NCI-H345 treated with DMSO at 0.1 percent for 48 hours (cell line): ENCODE measurements around the gene INPP4B.

Experiments
- DNase-seq: peaks from one replicate; lab custom pipeline; 2025; ENCODE audit not compliant: unreplicated experiment; lab: John Stamatoyannopoulos, UW

INPP4B gene

DNA sequence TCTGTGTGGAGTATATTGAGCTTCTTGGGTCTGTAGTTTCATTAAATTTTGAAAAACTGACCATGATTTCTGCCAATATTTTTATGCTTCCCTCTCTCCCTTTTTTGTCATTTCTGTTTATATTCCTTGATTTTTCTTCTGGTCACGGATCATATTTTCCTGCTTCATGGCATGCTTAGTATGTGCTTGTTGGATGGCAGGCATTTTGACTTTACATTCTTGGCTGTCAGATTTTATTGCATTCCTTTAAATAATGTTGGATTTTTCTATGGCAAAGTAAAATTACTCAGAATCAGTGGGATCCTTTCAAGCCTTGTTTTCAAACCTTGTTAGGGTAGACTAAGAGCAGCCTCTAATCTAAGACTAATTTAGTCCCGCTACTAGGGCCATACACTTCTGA, 677.9 kb downstream of the INPP4B start:
- no peak for DNase-seq

DNA sequence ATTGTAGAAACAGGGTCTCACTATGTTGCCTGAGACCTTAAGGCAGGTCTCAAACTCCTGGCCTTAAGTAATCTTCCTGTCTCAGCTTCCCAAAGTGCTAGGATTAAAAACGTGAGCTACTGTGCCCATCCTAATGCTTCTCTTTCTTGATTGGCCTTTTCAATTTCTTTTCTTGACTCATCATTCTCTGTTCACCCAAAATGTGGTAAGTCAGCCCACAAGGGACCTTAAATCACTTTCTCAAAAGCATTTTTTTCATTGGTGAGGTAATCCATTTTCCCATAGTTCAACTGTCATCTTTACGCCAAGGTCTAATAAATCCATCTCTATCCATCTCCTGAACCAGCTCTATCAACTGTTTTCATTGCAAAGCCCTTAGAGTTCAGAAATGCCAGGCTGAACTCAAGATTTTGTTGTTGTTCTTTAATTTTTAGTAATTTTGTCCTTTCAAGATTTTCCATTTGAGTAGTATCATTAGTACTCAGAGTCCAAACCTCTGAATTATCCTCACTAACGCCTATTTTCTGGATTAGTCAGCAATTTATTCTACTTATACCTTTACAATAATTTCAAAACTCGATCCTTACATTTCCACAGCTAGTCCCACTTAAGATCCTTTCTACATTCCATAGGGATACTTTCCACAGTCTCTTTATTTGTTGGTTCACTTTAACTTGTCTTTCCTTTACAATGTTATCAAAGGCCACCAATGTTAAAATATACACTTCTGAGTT, 681.2 kb downstream of the INPP4B start:
- DNase-seq, result no peak

DNA sequence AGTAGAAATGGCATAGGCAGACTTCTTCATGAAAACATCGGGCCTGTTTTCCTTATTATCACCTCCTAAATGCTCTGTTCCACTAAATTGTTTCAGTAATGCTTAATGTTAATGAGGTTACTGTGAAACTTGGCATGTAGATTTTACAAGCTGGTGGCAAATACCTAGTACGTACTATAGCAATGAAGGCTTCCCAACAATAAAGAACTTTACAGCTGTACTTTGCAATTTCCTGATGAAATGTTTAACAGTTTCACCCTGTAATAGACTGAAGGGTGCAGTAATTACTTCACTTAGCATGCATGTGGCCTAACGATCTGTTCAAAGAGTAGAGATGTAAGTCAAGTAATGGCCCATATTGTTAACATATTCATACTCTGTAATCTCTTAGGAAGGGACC, 685.0 kb downstream of the INPP4B start:
- DNase-seq, result no peak

DNA sequence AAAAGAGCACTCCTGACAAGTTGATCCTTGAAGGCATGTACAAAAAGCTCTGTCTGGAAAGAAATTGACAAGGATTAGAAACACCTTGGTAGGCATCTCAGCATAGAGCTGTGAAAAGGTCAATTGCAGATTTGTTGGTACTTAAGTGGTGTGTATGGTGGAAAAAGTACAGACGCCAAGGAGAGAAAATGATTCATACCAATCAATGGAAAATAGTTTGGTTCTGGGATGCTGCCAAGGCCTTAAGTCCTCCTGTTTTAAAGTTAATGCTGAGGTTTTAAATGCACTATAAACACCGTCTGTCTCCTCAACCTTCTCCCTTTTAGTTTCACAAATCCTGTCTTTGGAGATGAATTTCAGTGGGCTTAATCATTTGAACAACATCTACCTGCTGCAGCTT, 685.6 kb downstream of the INPP4B start:
- DNase-seq, result no peak

DNA sequence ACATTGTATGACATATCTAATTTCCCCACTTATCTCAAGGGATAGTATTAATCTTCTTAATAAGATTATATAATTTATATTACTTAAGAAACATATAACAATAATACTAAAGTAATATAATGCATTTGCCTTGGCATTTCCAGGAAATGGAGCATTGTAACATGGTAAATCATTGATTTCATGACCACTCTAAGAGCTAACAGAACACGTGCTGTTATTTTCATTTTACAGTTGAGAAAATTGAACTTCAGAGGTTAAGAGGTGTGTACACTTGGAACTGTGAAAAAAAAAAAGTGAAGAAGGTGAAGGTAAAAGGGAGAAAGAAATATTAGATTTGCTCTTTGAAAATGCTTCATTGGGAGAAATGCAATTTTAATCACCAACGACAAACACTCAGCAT, 687.1 kb downstream of the INPP4B start:
- DNase-seq, result no peak

DNA sequence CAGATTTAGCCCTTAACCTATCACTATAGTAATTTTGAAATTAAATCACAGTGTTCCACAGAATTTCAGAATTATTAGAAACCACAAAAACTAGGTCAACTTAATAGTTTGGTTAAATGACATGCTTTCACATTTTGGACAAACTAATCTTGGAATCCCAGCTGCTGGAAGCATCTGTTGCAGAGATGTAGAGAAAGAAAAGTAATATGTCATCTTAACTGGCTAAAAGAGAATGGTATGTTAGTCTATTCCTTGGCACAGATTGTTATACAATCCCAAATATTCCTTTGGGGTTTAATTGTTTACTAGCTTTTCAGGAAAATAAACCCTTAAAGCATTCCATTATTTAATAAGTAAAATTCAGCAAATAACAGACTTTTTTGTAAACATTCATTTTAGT, 689.8 kb downstream of the INPP4B start:
- no peak for DNase-seq

DNA sequence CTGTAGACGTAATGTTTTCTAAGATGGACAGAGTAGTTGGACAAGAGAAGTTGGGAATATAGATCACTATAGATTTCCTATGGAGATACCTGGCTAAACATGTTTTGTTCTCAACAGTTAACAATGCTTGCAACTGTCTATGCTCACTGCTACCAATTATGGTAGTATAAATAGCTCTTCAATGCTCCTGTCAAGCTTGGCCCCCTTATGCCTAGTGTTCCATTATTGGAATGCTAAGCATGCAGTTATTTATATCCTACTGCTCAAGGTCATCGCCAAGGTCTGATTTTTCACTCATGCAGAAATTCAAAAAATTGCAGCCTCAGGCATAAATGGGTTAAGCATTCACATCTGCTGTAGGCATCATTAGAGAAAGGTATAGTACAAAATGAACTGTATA, 690.8 kb downstream of the INPP4B start:
- no peak for DNase-seq

DNA sequence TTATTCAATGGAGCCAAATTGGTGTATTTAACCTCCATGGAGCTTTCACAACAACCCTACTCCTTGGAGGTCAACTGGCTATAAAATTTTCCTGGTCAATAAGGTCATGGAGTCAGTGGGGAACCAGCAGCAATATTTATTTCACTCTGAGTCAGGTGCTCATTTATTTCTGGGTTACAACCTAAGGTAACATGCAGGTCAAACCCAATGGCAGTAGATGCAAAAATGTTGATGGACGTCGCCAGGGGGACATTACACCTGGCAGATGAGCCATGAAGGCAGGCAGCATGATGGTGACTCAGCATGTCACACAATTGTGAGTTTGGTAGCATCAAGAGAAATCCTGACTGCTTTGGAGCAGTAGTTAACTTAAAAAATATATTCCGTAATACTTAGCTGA, 695.6 kb downstream of the INPP4B start:
- no peak for DNase-seq

DNA sequence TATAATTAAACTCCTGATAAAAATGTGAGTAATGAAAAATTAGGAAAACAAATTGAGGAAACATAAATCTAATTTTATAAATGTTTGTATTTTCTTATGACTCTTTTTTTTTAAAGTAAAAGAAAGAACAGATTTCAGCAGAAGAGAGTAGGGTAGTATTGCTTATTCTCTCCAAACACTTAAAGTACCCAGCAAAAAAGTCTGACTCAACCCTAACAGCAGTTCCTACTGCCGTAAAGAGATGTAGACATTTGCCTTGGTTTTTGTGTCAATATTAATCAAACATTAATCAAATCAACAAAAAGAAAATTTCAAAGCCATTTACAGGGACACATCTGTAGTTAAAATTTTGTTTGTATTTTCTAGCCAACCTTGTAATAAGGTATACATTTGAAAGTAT, 701.3 kb downstream of the INPP4B start:
- no peak for DNase-seq

DNA sequence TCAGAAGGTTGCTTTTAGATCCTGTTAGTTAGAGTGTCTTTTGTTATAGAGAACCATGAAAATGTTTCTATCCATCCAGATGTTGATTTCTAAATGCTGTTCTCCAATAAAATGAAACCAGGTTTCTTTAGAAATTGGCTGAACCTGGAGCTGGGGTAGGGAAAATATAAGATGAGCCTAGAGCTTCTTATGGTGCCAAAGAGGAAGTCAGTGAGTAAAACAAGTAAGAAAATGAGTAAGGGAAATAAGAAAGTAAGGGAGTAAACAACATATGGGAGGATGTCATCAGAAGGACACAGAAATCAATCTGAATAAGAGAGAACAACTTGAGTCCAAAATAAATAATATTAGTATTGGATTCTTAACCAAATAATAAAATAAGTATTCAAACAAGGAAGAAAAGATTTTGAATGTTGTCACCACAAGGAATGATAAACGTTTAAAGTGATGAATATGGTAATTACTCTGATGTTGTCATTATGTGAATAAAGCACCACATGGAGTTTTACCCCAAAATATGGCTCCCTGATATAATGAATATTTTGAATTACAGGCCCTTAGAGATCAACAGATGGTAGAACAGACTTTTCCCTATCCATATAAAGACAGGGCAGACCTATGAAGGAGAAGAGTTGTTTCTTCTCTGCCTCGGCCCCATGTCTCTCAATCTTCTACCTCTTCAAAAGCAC, 703.6 kb downstream of the INPP4B start:
- no peak for DNase-seq

DNA sequence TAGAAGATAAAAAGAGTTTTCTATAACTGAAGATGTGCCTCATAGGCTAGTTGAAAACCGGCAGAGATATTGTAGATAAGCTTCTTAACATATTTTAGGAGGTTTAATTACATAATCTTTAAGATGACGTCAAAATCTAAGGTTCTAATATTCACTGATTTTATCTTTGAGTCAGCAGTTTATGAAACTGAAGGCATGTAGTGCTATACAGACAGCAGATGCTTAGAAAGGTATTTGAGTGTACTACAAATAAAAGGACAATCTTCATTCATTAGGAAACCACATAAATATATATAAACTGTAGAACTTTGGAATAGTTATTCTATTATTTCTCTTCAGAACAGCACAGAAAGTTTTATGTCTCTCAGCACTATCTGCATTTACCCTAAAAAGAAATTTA, 704.9 kb downstream of the INPP4B start:
- DNase-seq, result no peak

DNA sequence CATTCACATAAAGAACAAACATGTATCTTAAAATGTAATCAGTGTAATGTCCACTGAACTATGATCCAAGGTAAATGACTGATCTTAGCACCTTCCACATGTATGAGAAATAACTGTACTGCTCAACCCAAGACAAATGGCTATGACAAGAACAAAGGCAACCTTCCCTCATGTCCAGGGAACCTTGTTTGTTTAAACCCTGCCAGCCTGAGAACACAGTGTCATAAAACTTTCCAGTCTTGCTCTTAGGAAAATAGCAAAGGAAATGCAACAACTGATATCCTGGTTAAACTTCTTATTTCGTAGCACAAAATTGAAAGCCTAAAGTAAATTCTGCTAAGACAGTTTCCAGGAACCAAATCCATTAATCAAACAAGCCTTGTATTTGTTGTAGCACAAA, 715.4 kb downstream of the INPP4B start:
- no peak for DNase-seq

DNA sequence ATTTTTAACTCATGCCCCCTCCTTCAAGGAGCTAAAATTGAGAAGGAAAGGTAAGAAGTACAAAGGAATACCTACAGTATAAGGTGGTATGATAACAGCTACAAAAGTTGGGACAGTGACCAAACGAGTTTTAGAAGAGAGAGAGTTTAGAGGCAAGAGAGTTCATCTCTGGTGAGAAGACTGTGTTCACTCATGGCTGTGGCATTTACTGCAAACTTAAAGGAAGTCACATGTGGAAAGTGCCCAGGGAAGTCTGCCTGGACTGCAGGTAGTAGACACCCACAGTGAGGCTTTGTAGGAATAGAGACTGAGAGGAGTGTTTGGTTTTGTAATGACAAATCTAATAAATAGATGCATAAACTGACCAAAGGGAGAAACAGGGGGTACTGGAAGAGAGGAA, 716.2 kb downstream of the INPP4B start:
- no peak for DNase-seq

DNA sequence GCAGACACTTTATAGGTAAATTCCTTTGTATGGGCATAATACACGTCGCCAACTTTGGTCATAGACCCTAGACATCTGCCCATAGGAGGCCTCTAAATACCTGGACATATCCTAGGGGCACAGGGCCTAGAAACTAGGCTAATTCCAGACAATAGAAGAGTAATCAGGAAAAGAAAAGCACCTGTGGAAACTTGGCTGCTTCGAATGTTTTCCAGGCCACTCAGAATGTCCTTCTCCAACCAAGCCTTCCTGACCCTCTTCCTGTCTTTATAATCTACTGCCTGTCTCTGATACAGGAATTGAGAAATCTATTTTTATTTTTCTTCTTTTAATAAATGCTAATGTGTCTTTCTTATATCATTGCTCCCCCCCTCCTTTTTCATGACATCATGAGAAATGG, 716.6 kb downstream of the INPP4B start:
- DNase-seq, result no peak

DNA sequence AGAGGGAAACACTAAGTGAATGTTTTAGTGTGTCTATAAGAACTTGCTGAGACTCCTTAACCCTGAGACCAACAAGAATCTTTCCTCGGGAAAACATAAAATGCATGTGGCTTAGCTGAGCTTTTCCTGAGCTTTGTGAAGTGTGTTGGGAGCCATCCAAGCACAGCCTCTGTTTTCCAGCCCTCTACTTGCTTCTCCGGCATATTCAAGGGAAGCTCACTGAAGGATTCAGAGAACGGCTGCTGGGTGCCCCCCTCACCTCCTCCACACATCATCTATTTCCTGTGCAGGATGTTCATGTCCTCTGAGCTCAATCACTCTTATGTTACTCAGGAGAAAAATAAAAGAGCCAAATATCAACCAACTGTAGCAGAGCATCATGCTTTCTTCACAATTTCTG, 717.6 kb downstream of the INPP4B start:
- no peak for DNase-seq

DNA sequence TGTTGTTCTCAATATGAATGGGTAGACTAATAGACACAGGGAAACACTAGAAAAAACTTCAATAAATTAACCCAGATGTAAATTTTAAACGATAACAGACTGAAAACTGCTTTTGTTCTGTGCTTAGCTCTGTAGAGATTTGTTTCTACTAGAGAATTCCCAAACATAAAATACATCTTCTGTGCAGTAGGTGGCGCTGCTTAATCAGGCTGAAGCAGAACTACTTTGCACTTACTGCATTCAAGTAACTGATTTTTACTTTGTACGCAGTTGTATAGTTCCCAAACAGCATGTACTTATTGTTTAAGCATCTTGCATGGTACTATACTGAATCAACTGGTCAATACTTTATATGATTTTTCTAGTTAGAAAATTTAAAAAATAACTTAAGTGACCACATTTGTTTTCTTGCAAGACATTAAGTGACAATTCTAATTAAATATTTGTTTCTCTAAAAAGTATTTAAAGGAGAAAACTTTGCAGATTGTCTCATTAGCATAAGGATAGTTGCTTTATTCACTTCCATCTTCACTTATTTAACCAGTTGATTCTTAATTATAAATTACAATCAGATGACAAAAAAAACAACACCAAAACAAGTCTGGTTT, 719.1 kb downstream of the INPP4B start:
- peak; percentile 32 for DNase-seq

DNA sequence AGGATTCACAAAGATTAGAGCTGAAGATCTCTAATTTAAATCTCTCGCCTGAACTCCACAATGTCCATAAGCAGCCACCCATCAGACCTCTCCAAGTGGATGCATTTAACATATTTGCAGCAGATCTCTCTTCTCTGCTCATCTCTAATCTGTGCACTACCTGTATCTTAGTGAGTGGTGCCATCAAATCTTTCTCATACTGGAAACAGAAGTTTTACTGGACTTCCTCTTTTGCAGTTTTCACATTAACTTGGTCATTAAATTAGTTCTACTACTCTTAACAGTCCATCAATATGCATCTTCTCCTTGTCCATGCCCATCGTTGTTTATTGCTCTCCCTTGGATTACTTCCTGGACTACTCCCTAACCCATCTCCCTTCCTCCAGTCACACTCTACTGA, 721.2 kb downstream of the INPP4B start:
- DNase-seq, result no peak

DNA sequence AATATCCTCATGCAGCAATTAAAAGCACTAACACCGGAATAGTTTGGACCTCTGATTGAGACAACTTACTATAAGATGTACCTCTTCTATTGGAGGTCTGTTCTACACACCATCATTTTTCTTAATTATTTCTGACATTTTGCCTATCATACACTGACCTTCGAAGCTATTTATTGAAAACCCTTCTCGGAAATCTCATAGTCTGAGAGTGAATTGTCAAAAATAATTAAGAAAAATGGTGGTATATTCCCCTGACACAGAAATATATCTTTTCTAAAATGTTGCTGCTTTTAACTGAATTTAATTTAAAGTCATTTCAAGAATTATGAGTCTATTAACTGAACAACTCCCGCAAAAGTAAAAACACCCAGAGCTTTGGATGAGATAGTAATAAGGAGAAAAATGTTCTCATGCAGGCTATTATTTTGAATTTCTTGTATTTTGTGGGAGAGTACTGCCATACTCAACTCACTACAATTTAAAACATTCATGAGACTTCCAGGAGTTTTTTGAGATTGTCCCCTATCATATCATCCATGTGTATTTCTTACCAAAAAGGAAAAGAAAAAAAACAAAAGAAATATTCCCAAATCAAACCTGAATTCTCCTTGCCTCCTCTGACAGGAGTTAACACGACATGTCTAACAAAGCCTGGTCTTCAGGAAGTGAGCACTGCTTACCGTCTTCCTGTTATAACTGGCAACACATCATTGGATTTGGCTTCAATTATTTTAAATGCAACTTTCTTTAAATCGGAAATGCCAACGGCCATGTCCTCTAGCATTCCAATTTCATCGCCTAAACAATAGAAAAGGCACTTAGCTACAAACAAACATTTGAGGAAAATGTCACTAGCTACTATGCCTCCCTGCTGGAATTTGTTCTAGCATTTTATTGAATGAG, 724.4 kb downstream of the INPP4B start:
- no peak for DNase-seq

DNA sequence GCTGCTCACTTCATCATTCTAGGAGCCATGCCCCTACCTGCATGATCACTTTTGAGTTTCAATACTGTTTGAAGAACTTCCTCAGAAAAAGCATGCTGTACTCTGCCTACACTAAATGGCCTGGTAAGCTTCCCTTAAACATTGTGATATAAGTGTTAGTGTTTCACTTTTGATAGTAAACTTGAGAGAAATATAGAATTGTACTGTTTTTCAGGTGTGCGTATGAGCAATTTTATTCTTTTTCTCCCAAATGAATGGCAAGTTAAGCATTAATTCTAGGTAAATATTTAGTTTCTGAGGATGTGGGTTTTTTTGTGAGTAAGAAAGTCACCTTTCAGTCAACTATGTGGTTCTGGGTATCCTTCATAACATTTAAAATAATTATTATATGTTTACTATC, 725.2 kb downstream of the INPP4B start:
- DNase-seq, result no peak

DNA sequence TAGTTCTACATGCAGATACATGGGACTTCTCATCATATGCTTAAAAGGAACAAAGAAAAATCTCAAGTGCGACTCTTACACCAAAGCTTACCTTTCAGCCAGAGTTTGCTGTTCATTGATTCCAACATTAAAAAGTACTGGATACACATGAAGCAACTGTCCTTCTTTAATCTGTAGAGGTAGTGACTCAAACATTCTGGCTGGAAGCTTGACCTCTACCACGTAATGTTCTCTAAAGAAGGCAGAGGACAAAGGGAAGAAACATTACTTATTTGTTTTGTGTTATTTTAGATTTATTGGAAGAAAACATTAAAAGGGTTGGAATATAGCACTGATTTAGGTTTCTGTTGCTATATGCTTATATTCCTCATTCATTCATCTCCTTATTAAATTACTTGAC, 733.6 kb downstream of the INPP4B start:
- DNase-seq, result no peak

DNA sequence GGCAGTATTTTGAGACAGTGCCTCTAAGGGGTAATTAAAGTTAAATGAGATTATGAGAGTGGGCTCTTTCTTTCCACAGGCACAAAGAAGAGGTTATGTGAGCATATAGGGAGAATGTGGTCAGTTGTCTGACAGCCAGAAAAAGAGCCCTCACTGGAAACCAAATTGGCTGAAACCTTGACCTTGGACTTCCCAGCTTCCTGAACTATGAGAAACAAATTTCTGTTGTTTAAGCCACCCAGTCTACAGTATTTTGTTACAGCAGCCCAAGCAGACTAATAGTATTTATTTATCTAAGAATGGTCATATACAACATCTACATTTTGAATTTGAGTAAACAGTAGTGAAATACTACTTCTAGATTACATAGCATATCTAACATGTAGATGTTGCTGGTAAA, 736.0 kb downstream of the INPP4B start:
- no peak for DNase-seq

DNA sequence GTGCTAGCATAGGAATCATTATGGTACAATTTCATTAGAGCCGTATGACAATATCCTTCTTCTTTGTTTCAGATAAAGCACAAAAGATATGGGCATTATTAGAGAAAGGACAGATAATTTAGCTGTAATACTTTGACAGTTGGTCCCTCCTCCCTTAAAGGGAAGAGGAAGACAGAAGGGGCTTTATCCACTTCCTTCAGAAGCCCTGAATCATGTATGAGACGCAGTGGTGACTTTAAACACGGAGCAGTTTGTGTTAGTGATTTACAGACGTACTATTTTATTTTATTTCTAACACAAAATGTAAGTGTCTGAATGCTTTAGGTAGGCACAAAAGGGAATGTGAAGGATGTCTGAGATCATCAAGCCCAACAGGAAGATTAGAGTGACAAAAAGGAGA, 742.1 kb downstream of the INPP4B start:
- no peak for DNase-seq
